ENCODE results near the gene PLSCR4.

The PLSCR4 gene

GRCh38 chr3:146160321-146160963 lies 90.5 kb downstream of the PLSCR4 start:
- peak; percentile 87 for DNase-seq

- DNase-seq = no peak
Measured at GRCh38 chr3:146159616-146160320, 91.1 kb downstream of the PLSCR4 start.

- DNase-seq = no peak
Measured at GRCh38 chr3:146159037-146159436, 91.9 kb downstream of the PLSCR4 start.

- DNase-seq = no peak
Measured at GRCh38 chr3:146157325-146158060, 93.4 kb downstream of the PLSCR4 start.

GRCh38 chr3:146156666-146157314 lies 94.1 kb downstream of the PLSCR4 start:
- no peak for DNase-seq

- peak; percentile 35 for DNase-seq
Measured at GRCh38 chr3:146156095-146156494, 94.8 kb downstream of the PLSCR4 start.

- DNase-seq = no peak
Measured at GRCh38 chr3:146154995-146155394, 95.9 kb downstream of the PLSCR4 start.

GRCh38 chr3:146154316-146154715 lies 96.6 kb downstream of the PLSCR4 start:
- no peak for DNase-seq

GRCh38 chr3:146153429-146153828 lies 97.5 kb downstream of the PLSCR4 start:
- no peak for DNase-seq

- no peak for DNase-seq
Measured at GRCh38 chr3:146152834-146153233, 98.1 kb downstream of the PLSCR4 start.

- no peak for DNase-seq
Measured at GRCh38 chr3:146148468-146148931, 102.4 kb downstream of the PLSCR4 start.

GRCh38 chr3:146145642-146146041 lies 105.3 kb downstream of the PLSCR4 start:
- DNase-seq = no peak

- DNase-seq = peak; percentile 70
Measured at GRCh38 chr3:146142757-146143156, 108.1 kb downstream of the PLSCR4 start.

Measured in eye (tissue), 1 donor.